GM23248 (cell line): ENCODE results near the gene MPV17. TPM values are rescaled to one million over a fixed set of nuclear protein-coding genes. Genes with fewer than 3 reads are reported as not detected.
A peak's percentile ranks its signal among the peaks of the same experiment; 100 is the strongest.

Source experiments
- DNase-seq: peaks from one replicate; pipeline ENCODE4 v3.0.0-alpha.2; 2015
- H2AFZ ChIP-seq: fragments of 200-600 bp; sonication (generic); 2 replicates; pipeline ENCODE4 v1.6.1; 2016; ENCODE audit warnings: antibody characterized with exemption
- H3F3A ChIP-seq: fragments of 200-600 bp; sonication (generic); 2 replicates; pipeline ENCODE4 v1.6.1; 2016; ENCODE audit warnings: mild to moderate bottlenecking, antibody characterized with exemption, mixed run types; ENCODE audit not compliant: insufficient read depth
- H3K27ac ChIP-seq: fragments of 200-600 bp; sonication (generic); 2 replicates; pipeline ENCODE4 v1.5.1; 2016; ENCODE audit warnings: mild to moderate bottlenecking
- H3K27me3 ChIP-seq: fragments of 200-600 bp; sonication (generic); replicated peaks from 2 replicates; pipeline ENCODE4 v1.6.1; 2016; ENCODE audit warnings: mild to moderate bottlenecking; ENCODE audit not compliant: insufficient read depth
- H3K36me3 ChIP-seq: fragments of 200-600 bp; sonication (generic); 2 replicates; pipeline ENCODE4 v1.6.1; 2016; ENCODE audit warnings: low read depth, mild to moderate bottlenecking
- H3K4me1 ChIP-seq: fragments of 200-600 bp; sonication (generic); 2 replicates; pipeline ENCODE4 v1.6.1; 2016; ENCODE audit warnings: mild to moderate bottlenecking; ENCODE audit not compliant: insufficient read depth
- H3K4me2 ChIP-seq: fragments of 200-600 bp; sonication (generic); one replicate; pipeline ENCODE4 v1.6.1; 2016; ENCODE audit warnings: mild to moderate bottlenecking; ENCODE audit not compliant: unreplicated experiment
- H3K4me3 ChIP-seq: fragments of 200-600 bp; sonication (generic); 2 replicates; pipeline ENCODE4 v1.5.1; 2016; ENCODE audit warnings: mild to moderate bottlenecking
- H3K79me2 ChIP-seq: fragments of 200-600 bp; sonication (generic); 2 replicates; pipeline ENCODE4 v1.6.1; 2016; ENCODE audit warnings: mild to moderate bottlenecking; ENCODE audit not compliant: insufficient read depth
- H3K9ac ChIP-seq: fragments of 200-600 bp; sonication (generic); 2 replicates; pipeline ENCODE4 v1.6.1; 2016; ENCODE audit warnings: mild to moderate bottlenecking
- H3K9me2 ChIP-seq: fragments of 200-600 bp; sonication (generic); 2 replicates; pipeline ENCODE4 v1.6.1; 2016; ENCODE audit warnings: mixed run types, mild to moderate bottlenecking, moderate library complexity; ENCODE audit not compliant: insufficient read depth
- H3K9me3 ChIP-seq: fragments of 200-600 bp; sonication (generic); one replicate; pipeline ENCODE4 v1.6.1; 2017; ENCODE audit warnings: low read depth
- H4K20me1 ChIP-seq: fragments of 200-600 bp; sonication (generic); 2 replicates; pipeline ENCODE4 v1.6.0; 2016; ENCODE audit not compliant: insufficient read depth
- EZH2 ChIP-seq: fragments of 200-600 bp; sonication (generic); IDR thresholded peaks from 2 replicates; pipeline ENCODE4 v1.6.1; 2018; ENCODE audit warnings: antibody characterized with exemption, mild to moderate bottlenecking; ENCODE audit not compliant: insufficient read depth, poor library complexity, severe bottlenecking
- EZH2phosphoT487 ChIP-seq: fragments of 200-600 bp; sonication (generic); IDR thresholded peaks from 2 replicates; pipeline ENCODE4 v1.6.1; 2018; ENCODE audit warnings: antibody characterized with exemption, moderate library complexity, mild to moderate bottlenecking, low read depth; ENCODE audit not compliant: insufficient read depth
- WGBS, 2 experiments: methylation state at CpG; one replicate each; pipeline ENCODE4 v1.1.6; 2015 to 2017; ENCODE audit warnings: low lambda C conversion rate in 2 of 2, low coverage in 1 of 2; ENCODE audit errors: missing lambda C conversion rate in 2 of 2; 5-methylcytosine and 5-hydroxymethylcytosine counted together
- in situ Hi-C: fragments of 300-500 bp; cut with MboI; formaldehyde crosslinking; loops from 2 replicates; pipeline ENCODE4 v1.15.0; 2020
- polyA plus RNA-seq: library from polyadenylated mRNA; unstranded; fragments of >200 nt; fragmentation: Nextera tagmentation; extraction: Ambion mirVana; gene quantifications from 2 replicates; pipeline ENCODE4 v1.2.1, GENCODE V29; 2016
- total RNA-seq: library from RNA; depleted of rRNA; stranded (reverse); fragments of >200 nt; shearing (Covaris generic); gene quantifications from 2 replicates; pipeline ENCODE4 v1.2.3, GENCODE V29; 2014; rRNA removed

MPV17 gene
- total and polyA plus RNA-seq, 2 experiments from 2014 or later, result 91.0 to 128 TPM

DNA sequence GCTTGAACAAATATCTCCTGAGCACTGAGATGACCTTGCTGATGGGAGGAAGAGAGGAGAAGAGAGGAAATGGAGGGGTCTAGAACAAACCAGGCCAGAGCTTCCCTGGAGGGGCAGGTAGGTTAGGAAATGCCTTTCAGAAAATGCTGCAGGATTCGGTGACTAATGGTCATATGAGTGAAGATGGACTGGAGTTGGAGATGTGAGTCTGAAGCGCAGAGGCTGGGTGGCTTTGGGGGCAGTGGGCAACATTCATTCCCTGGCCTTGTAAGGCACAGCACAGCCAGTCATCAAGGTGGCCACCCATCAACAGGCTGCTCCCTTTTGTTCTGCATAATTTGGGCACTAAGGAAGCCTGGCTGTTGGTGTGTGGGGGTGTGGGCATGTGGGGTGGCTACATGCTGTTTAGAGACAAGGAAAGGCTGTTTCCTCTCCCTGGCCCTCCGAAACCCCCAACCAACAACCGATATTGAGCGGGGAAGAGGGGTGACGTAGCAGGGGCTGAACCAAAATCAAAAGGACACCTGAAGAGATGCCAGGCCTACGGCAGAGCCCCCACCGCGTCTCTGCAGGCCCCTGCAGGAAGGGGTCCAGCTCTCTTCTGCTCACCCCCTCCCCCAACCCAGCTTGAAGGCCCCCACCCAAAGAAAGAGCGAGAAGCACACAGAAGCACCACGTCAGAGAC is 61.5 kb downstream of the MPV17 start:
- WGBS, 2 experiments, result 28 to 30% methylated on average over 11 of the region's 11 CpGs
- in situ Hi-C loops, result no loop called here
- no peaks in the 10 kb centered on the region for H3F3A ChIP-seq

More for the DNA sequence above, 61.5 kb downstream of the MPV17 start:
- no peaks in the 10 kb centered on the region for H3K4me1 ChIP-seq
- no peak overlapping the region for H3K4me2 ChIP-seq
- H3K79me2 ChIP-seq, result no peaks in the 10 kb centered on the region
- no peaks in the 10 kb centered on the region for H3K9me3 ChIP-seq
- H3K4me3 ChIP-seq, result no peak overlapping the region
- H3K27ac ChIP-seq, result no peak overlapping the region
- no peak for TF ChIP-seq EZH2phosphoT487
- TF ChIP-seq EZH2, result peak; percentile 90
- peaks cover 70% of the 10 kb centered on the region for H3K27me3 ChIP-seq
- no peaks in the 10 kb centered on the region for H3K9me2 ChIP-seq
- no peak overlapping the region for H2AFZ ChIP-seq
- no peak for DNase-seq
- H4K20me1 ChIP-seq, result no peaks in the 10 kb centered on the region
- no peaks in the 10 kb centered on the region for H3K36me3 ChIP-seq
- no peak overlapping the region for H3K9ac ChIP-seq

Other genes starting within 250 kb of the MPV17 start
- 219 and 229 TPM in 2 replicates for gene EMILIN1, start 244.5 kb downstream of the MPV17 start, total RNA-seq
- 61.5 and 65.0 TPM in 2 replicates for gene EMILIN1, start 244.5 kb downstream of the MPV17 start, polyA plus RNA-seq
- gene KHK, start 236.3 kb downstream of the MPV17 start, total RNA-seq, result not detected in 2 replicates
- 0.24 and 0.51 TPM in 2 replicates for gene KHK, start 236.3 kb downstream of the MPV17 start, polyA plus RNA-seq
- gene CGREF1, start 204.0 kb downstream of the MPV17 start, total RNA-seq, result 19.2 and 23.3 TPM in 2 replicates
- gene CGREF1, start 204.0 kb downstream of the MPV17 start, polyA plus RNA-seq, result 17.2 and 17.8 TPM in 2 replicates
- not detected in 2 replicates for gene ABHD1, start 199.3 kb downstream of the MPV17 start, total RNA-seq
- gene ABHD1, start 199.3 kb downstream of the MPV17 start, polyA plus RNA-seq, result not detected in 2 replicates
- gene PREB, start 188.5 kb downstream of the MPV17 start, total RNA-seq, result 52.2 and 55.9 TPM in 2 replicates
- gene PREB, start 188.5 kb downstream of the MPV17 start, polyA plus RNA-seq, result 40.8 and 45.0 TPM in 2 replicates
- not detected in 2 replicates for gene PRR30, start 183.7 kb downstream of the MPV17 start, total RNA-seq
- gene PRR30, start 183.7 kb downstream of the MPV17 start, polyA plus RNA-seq, result not detected in 2 replicates
- not detected in 2 replicates for gene TCF23, start 174.1 kb downstream of the MPV17 start, total RNA-seq
- gene TCF23, start 174.1 kb downstream of the MPV17 start, polyA plus RNA-seq, result not detected in 2 replicates
- 170 and 214 TPM in 2 replicates for gene ATRAID, start 111.1 kb downstream of the MPV17 start, total RNA-seq
- 304 and 311 TPM in 2 replicates for gene ATRAID, start 111.1 kb downstream of the MPV17 start, polyA plus RNA-seq
- 13.5 and 19.9 TPM in 2 replicates for gene SLC5A6, start 110.8 kb downstream of the MPV17 start, total RNA-seq
- gene SLC5A6, start 110.8 kb downstream of the MPV17 start, polyA plus RNA-seq, result 9.4 and 10.4 TPM in 2 replicates
- gene CAD, start 105.7 kb downstream of the MPV17 start, total RNA-seq, result 23.9 and 27.7 TPM in 2 replicates
- gene CAD, start 105.7 kb downstream of the MPV17 start, polyA plus RNA-seq, result 17.1 and 19.2 TPM in 2 replicates
- gene SLC30A3, start 60.0 kb downstream of the MPV17 start, total RNA-seq, result not detected in 2 replicates
- not detected in 2 replicates for gene SLC30A3, start 60.0 kb downstream of the MPV17 start, polyA plus RNA-seq
- gene DNAJC5G, start 47.7 kb downstream of the MPV17 start, total RNA-seq, result not detected in 2 replicates
- not detected in 2 replicates for gene DNAJC5G, start 47.7 kb downstream of the MPV17 start, polyA plus RNA-seq
- gene TRIM54, start 40.7 kb downstream of the MPV17 start, total RNA-seq, result not detected in 2 replicates
- not detected in 2 replicates for gene TRIM54, start 40.7 kb downstream of the MPV17 start, polyA plus RNA-seq
- gene UCN, start 14.7 kb downstream of the MPV17 start, total RNA-seq, result not detected in 2 replicates
- 1.3 and 1.6 TPM in 2 replicates for gene UCN, start 14.7 kb downstream of the MPV17 start, polyA plus RNA-seq
- gene GTF3C2, start 33.7 kb upstream of the MPV17 start, total RNA-seq, result 22.6 and 43.1 TPM in 2 replicates
- gene GTF3C2, start 33.7 kb upstream of the MPV17 start, polyA plus RNA-seq, result 23.8 and 26.4 TPM in 2 replicates
- gene EIF2B4, start 47.2 kb upstream of the MPV17 start, total RNA-seq, result 26.6 and 29.2 TPM in 2 replicates
- gene EIF2B4, start 47.2 kb upstream of the MPV17 start, polyA plus RNA-seq, result 50.1 and 55.2 TPM in 2 replicates
- 163 and 193 TPM in 2 replicates for gene SNX17, start 47.5 kb upstream of the MPV17 start, total RNA-seq
- gene SNX17, start 47.5 kb upstream of the MPV17 start, polyA plus RNA-seq, result 173 and 183 TPM in 2 replicates
- gene ZNF513, start 57.6 kb upstream of the MPV17 start, total RNA-seq, result 6.7 and 9.5 TPM in 2 replicates
- gene ZNF513, start 57.6 kb upstream of the MPV17 start, polyA plus RNA-seq, result 6.0 and 6.6 TPM in 2 replicates
- 75.1 and 81.5 TPM in 2 replicates for gene PPM1G, start 86.5 kb upstream of the MPV17 start, total RNA-seq
- gene PPM1G, start 86.5 kb upstream of the MPV17 start, polyA plus RNA-seq, result 72.4 and 72.7 TPM in 2 replicates
- 145 and 165 TPM in 2 replicates for gene NRBP1, start 105.5 kb upstream of the MPV17 start, total RNA-seq
- gene NRBP1, start 105.5 kb upstream of the MPV17 start, polyA plus RNA-seq, result 201 and 219 TPM in 2 replicates
- gene KRTCAP3, start 119.3 kb upstream of the MPV17 start, total RNA-seq, result not detected in 2 replicates
- 0.56 and 0.67 TPM in 2 replicates for gene KRTCAP3, start 119.3 kb upstream of the MPV17 start, polyA plus RNA-seq
- 9.9 and 19.9 TPM in 2 replicates for gene IFT172, start 166.6 kb upstream of the MPV17 start, total RNA-seq
- 8.1 and 8.6 TPM in 2 replicates for gene IFT172, start 166.6 kb upstream of the MPV17 start, polyA plus RNA-seq
- 24.2 and 31.2 TPM in 2 replicates for gene FNDC4, start 172.1 kb upstream of the MPV17 start, total RNA-seq
- 18.2 and 20.2 TPM in 2 replicates for gene FNDC4, start 172.1 kb upstream of the MPV17 start, polyA plus RNA-seq
- 0.11 TPM in 1 of 2 replicates, not detected in the other for gene GCKR, start 173.7 kb upstream of the MPV17 start, total RNA-seq
- 0.59 and 0.71 TPM in 2 replicates for gene GCKR, start 173.7 kb upstream of the MPV17 start, polyA plus RNA-seq